H4 (cell line): ENCODE results near the gene CLTA. TPM values are rescaled to one million over a fixed set of nuclear protein-coding genes. Genes with fewer than 3 reads are reported as not detected.
"Not testable (repeated sequence)": the region's sequence is repeated elsewhere in the genome, so short reads cannot be mapped to it uniquely, and the experiment has no call there.

Experiments used
- DNase-seq: peaks from one replicate; pipeline ENCODE4 v3.0.0-alpha.2; 2015; ENCODE audit warnings: low spot score
- total RNA-seq: library from RNA; depleted of rRNA; stranded (reverse); fragments of >200 nt; shearing (Covaris generic); gene quantifications from 2 replicates; pipeline ENCODE4 v1.2.3, GENCODE V29; 2014

Gene CLTA
- total RNA-seq, 1 experiment from 2014 or later: 441 TPM

DNA sequence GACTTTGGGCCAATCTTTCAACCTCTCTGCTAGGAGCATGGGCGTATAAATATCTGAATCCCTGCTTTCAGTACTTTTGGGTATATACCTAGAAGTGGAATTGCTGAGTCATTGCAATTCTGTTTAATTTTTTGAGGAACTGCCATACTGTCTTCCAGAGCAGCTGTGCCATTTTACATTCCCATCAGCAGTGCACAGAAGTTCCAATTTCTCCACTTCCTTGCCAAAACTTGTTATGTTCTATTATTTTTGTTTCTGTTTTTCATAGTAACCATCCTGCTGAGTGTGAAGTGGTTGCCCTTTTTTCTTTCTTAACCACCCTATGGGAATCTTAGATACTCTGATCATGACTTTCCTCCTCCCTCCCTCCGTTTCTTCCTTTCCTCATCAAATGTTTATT is 32.6 kb upstream of the CLTA start:
- no peak for DNase-seq

- no peak for DNase-seq
Observed at GRCh38 chr9:36158917-36159316, 31.8 kb upstream of the CLTA start.

DNA sequence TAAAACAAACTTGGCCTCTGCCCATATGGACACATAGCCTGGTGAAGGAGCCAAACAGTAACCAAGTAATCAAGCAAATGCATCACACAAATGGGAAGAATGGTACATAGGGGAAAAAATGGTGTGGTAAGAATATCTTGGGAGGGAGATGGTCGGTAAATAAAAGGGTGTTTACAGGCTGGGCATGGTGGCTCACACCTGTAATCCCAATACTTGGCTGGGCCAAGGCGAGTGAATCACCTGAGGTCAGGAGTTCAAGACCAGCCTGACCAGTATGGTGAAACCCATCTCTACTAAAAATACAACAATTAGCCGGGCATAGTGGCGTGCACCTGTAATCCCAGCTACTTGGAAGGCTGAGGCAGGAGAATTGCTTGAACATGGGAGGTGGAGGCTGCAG is 31.2 kb upstream of the CLTA start:
- not testable (repeated sequence) for DNase-seq

DNA sequence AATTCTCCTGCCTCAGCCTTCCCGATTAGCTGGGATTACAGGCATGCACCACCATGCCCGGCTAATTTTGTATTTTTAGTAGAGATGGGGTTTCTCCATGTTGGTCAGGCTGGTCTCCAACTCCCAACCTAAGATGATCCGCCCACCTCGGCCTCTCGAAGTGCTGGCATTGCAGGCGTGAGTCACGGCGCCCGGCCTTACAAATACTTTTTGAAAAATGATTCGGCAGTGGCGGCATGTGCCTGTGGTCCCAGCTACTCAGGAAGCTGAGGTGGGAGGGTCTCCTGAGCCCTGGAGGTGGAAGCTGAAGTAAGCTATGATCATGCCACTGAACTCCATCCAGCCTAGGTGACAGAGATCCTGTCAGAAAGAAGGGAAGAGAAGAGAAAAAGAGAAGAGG is 30.6 kb upstream of the CLTA start:
- not testable (repeated sequence) for DNase-seq

DNA sequence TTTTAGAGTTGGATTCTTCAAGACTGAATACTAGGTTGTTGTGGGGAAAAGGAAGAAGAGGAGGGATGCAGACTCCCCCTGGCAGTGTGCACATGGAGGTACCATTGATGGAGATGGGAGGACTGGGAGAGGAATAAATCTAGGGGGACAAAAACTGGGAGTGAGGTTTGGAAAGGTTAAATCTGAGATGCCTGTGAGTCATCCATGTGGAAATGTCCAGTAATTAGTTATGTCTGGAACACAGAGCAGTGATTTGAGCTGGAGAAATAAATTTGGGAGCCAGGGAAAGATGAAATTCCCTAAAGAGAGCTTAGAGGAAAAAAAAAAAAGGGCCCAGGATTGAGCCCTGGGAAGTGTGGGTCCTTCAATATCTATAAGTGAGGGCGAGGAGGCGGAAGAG is 29.5 kb upstream of the CLTA start:
- no peak for DNase-seq

DNA sequence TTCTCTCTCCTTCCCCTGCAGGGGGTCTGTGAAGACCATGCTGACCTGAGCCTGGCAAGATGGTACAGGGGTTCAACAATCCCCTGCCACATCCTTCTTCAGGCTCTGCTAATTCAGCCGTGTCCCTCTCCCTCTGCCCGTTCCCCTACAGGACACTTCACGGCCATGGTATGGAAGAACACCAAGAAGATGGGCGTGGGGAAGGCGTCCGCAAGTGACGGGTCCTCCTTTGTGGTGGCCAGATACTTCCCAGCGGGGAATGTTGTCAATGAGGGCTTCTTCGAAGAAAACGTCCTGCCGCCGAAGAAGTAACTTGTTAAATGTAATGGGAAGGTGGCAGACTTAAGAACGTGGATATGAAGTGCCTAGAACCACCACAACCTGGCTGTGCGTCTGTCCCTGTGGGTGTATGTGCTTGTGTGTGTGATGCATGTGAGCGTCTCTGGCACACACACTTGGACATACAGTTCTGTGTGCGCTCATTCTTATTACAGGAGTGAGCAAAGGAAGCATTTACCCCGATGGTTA is 28.4 kb upstream of the CLTA start:
- DNase-seq: no peak

DNA sequence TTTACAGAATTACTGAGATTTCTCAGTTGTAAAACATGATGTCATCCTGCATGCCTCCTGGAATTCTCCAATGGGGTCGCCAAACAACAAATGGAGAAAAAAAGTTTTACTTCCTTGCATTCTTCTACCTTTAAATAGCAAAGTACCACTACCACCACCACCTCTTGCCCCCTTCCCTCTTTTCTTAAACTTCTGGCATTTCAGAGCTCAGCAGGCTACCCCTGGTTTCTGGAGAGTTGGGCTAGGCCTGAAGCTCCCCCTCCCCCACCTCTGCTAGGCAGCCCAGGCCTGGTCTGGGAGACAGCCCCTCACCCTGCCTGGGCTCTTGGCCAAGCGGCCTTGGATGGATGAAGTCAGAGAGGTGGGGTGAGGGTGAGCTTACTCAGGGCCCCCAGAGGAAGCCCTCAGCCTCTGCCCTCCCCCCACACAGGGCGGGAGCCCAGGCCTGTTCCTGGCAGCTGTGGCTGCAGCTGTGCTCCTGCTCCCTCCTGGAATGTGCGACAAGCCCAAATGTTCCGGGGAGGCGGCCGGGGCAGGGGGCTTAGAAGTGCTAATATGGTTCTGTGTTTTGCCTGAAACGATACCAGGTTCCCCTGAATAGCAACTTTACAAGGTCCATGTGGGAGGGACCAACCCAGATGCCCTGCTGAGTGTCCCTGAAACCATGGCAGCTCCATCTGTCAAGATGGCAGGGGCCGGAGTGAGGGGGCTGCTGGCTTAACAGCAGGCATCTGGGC is 27.5 kb upstream of the CLTA start:
- peak; percentile 72 for DNase-seq

GRCh38 chr9:36163786-36164170 is 26.9 kb upstream of the CLTA start:
- DNase-seq: no peak

GRCh38 chr9:36164372-36164771 is 26.3 kb upstream of the CLTA start:
- DNase-seq: no peak

DNA sequence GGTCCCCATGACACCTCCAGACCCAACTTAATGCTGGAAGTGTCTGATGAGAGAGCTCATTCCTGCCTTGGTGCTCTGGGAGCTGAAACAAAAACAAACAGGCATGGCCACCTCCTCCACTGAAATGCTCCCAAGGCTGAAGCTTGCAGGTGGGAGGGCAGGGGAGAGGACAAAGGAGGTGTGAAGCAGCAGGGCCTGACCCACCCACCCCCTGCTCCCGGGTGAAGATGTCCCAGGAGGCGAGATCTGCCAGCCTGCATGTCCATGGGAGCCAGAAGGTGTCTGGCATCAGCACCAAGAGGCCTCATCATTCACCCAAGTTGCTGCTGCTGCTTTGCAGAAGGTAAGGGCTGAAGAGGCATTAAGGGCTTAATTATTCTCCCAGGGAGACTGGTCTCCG is 25.7 kb upstream of the CLTA start:
- no peak for DNase-seq

- no peak for DNase-seq
Observed at GRCh38 chr9:36165826-36166167, 24.9 kb upstream of the CLTA start.

DNA sequence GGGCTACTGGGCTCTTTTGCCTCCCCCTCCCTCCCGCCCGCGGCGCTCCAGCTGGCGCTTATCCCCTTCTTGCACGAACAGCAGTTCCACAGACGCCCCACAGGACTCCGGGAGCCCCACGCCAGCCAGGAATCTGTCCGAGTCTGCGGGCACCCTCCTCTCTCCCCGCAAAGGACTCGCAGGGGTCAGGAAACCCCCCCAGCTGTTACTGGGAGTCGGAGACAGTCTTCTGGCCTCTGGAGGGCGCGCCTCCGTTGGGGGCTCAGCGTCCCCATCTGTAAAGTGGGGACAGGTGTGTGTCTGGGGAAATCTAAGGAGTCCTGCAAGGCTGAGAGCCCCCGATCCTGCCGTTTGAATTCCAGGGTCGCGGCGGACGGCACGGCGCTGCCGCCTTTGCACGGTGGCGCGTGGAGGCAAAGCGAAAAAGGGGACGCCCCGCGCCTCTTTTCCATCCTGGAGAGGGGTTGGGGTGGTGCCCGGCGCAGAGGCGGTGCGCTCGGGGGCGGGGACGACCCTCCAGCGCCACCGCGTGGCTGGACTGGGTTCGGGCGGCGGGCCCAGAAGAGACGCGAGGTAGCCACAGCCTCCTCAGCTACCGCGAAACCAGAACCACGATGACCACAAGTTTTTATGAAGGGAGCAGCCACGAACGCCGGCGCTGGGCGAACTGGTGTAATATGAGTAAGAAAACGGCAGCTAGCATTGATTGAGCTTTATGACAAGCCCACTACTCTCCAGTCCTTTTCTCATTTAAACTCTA is 24.4 kb upstream of the CLTA start:
- DNase-seq: peak; percentile 84

- DNase-seq: no peak
Observed at GRCh38 chr9:36169166-36169565, 21.6 kb upstream of the CLTA start, which contains the start of gene CCIN. CCIN (plus strand) TSS chr9:36169388; CDS start chr9:36169503, 115 bp downstream.

DNA sequence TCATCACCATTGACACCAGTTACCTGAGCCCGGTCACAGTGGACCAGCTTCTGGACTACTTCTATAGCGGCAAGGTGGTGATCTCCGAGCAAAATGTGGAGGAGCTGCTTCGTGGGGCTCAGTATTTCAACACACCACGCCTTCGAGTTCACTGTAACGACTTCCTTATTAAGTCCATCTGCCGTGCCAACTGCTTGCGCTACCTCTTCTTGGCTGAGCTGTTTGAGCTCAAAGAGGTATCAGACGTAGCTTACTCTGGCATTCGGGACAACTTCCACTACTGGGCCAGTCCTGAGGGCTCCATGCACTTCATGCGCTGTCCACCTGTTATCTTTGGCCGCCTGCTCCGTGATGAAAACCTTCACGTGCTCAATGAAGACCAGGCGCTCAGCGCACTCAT is 21.0 kb upstream of the CLTA start:
- no peak for DNase-seq

DNA sequence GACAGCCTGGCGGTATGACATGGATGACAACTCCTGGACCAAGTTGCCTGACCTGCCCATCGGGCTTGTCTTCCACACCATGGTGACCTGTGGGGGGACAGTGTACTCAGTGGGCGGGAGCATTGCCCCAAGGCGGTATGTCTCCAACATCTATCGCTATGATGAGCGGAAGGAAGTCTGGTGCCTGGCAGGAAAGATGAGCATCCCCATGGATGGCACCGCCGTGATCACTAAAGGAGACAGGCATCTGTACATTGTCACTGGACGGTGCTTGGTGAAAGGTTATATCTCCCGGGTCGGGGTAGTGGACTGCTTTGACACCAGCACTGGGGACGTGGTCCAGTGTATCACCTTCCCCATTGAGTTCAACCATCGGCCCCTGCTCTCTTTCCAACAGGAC is 20.2 kb upstream of the CLTA start:
- no peak for DNase-seq

DNA sequence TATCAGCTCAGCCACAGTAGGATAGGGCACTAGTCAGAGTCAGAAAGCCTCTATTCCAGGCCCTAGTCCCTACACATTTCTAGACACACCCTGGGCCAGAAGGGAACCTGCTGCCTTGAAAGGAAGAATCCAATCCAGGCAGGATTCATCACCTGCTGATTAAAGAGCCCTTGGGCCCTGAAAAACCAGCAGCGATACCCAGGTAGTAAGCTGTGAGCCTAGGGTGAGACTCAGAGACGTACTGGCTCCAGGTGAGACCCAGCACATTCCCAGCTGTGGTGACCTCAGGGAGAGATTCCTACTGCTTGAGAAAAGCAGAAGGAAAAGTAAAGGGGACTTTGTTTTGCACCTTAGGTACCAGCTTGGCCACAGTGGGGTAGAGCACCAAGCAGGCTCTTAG is 16.9 kb upstream of the CLTA start:
- no peak for DNase-seq

DNA sequence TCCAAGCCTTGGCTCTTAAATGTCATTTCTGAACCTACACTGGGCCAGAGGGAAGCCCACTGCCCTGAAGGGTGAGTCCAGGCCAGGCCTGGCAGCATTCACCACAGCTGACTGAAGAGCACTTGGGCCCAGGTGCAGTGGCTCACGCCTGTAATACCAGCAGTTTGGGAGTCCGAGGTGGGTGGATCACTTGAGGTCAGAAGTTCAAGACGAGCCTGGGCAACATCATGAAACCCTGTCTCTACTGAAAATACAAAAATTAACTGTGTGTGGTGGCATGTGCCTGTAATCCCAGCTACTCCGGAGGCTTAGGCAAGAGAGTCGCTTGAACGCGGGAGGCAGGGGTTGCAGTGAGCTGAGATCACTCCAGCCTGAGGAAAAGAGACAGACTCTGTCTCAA is 16.4 kb upstream of the CLTA start:
- no peak for DNase-seq

- no peak for DNase-seq
Observed at GRCh38 chr9:36174731-36175130, 16.0 kb upstream of the CLTA start.

DNA sequence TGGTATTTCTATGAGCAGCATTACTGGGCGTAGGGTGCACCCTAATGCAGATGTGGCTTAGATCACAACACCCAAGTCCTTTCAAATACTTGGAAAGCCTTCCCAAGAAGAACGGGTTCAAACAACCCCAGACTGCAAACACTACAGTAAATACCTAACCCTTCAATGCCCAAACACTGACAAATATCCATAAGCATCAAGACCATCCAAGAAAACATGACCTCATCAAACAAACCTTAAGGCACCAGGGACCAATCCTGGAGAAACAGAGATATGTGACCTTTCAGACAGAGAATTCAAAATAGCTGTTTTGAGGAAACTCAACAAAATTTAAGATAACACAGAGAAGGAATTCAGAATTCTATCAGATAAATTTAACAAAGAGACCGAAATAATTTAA is 15.5 kb upstream of the CLTA start:
- DNase-seq: not testable (repeated sequence)

DNA sequence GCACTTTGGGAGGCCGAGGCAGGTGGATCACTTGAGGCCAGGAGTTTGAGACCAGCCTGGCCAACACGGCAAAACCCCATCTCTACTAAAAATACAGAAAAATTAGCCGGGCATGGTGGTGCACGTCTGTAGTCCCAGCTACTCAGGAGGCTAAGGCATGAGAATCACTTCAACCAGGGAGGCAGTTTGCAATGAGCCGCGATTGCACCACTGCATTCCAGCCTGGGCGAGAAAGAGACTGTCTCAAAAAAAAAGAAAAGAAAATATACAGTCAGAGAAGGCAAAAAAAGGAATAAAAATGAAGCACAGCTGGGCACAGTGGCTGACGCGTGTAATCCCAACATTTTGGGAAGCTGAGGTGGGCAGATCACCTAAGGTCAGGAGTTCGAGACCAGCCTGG is 14.2 kb upstream of the CLTA start:
- not testable (repeated sequence) for DNase-seq

- no peak for DNase-seq
Observed at GRCh38 chr9:36177571-36177970, 13.2 kb upstream of the CLTA start.

- DNase-seq: not testable (repeated sequence)
Observed at GRCh38 chr9:36180243-36180642, 10.5 kb upstream of the CLTA start.

DNA sequence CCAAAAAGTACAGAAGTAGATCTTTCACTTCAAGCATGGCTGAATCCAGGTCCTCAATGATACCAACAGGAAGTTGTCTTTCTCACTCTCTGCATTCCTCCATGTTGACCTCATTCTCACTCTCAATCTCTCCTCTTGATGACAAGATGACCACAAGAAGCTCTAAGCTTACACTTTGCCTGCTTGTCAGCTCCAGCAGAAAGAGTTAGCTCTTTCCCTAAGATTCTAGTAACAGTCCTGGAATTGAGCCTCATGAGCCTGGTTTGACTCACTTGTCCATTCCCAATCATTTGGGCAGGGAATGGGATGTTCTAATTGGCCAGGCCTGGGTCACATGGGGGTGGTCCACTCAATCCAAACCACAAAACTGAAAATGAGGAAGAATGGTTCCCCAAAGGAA is 3.3 kb upstream of the CLTA start:
- DNase-seq: no peak
